K562 (cell line): ENCODE measurements around the gene ATP5ME. TPM values are rescaled to one million over a fixed set of nuclear protein-coding genes. Genes with fewer than 3 reads are reported as not detected.

ENCODE experiments used
- ARNT ChIP-seq, 2 experiments: fragments of 450-650 bp; IDR thresholded peaks; 2 replicates each; pipeline ENCODE4 v1.6.1; 2016; ENCODE audit warnings: mild to moderate bottlenecking in 1 of 2
- ASH1L ChIP-seq: fragments of 450-650 bp; IDR thresholded peaks from 2 replicates; pipeline ENCODE4 v1.6.1; 2018; ENCODE audit warnings: borderline replicate concordance, mild to moderate bottlenecking, low read depth; ENCODE audit not compliant: partially characterized antibody
- CC2D1A ChIP-seq: fragments of 450-650 bp; IDR thresholded peaks from 2 replicates; pipeline ENCODE4 v1.6.1; 2017; ENCODE audit warnings: mild to moderate bottlenecking
- CREM ChIP-seq: IDR thresholded peaks from 2 replicates; pipeline ENCODE4 v1.6.1; 2014; ENCODE audit warnings: antibody characterized with exemption, low read depth
- EHMT2 ChIP-seq: fragments of 450-650 bp; IDR thresholded peaks from 2 replicates; pipeline ENCODE4 v1.6.1; 2018; ENCODE audit warnings: antibody characterized with exemption
- NCOA4 ChIP-seq: fragments of 450-650 bp; IDR thresholded peaks from 2 replicates; pipeline ENCODE4 v1.6.1; 2018; ENCODE audit warnings: mild to moderate bottlenecking; ENCODE audit not compliant: partially characterized antibody
- PHF20 ChIP-seq: fragments of 450-650 bp; IDR thresholded peaks from 2 replicates; pipeline ENCODE4 v1.6.1; 2018; ENCODE audit not compliant: partially characterized antibody
- POLR2G ChIP-seq: fragments of 200-400 bp; formaldehyde crosslinking; IDR thresholded peaks from 2 replicates; pipeline ENCODE4 v1.6.1; 2017; ENCODE audit warnings: low read depth, mild to moderate bottlenecking, antibody characterized with exemption, low read length, moderate library complexity
- SMARCA5 ChIP-seq: fragments of 450-650 bp; IDR thresholded peaks from 2 replicates; pipeline ENCODE4 v1.6.1; 2016
- TSC22D4 ChIP-seq: fragments of 450-650 bp; IDR thresholded peaks from 2 replicates; pipeline ENCODE4 v1.6.1; 2016; ENCODE audit warnings: missing genetic modification characterization, missing biosample characterization, control low read depth
- ZNF12 ChIP-seq: sonication (generic); formaldehyde crosslinking; IDR thresholded peaks from 2 replicates; pipeline ENCODE4 v1.4.0; 2020; ENCODE audit warnings: mild to moderate bottlenecking, missing genetic modification reagents
- polyA plus RNA-seq, 8 experiments: library from polyadenylated mRNA; depleted of rRNA in 4 of 8; stranded (reverse) in 5 of 8; unstranded in 3 of 8; fragments of >200 nt; fragmentation: Nextera tagmentation in 2 of 8; fragmentation: Illumina TruSeq in 1 of 8; extraction: Ambion mirVana in 2 of 8; extraction: Trizol in 1 of 8; gene quantifications; 2 replicates each; pipeline versions ENCODE4 v1.2.1 to v1.2.3, GENCODE V29; 2011 to 2014; ENCODE audit warnings: inconsistent platforms in 1 of 8, missing spikeins in 1 of 8
- total RNA-seq, 7 experiments: library from RNA; depleted of rRNA in 6 of 7; stranded (reverse); fragments of >200 nt in 6 of 7; fragmentation: Illumina TruSeq in 2 of 7; extraction: Trizol in 2 of 7; gene quantifications; 2 replicates each; pipeline versions ENCODE4 v1.2.1 to v1.2.3, GENCODE V29; 2011 to 2021; ENCODE audit warnings: low replicate concordance in 1 of 7
- TF ChIP-seq, protein P1 (sequence below): fragments of 150-350 bp; IDR thresholded peaks from 2 replicates; pipeline ENCODE4 v1.6.1; 2014; ENCODE audit warnings: low read depth, mild to moderate bottlenecking, low read length, borderline replicate concordance
- TF ChIP-seq, protein P2 (sequence below): IDR thresholded peaks from 3 replicates; pipeline ENCODE4 v1.6.1; 2011; ENCODE audit warnings: borderline replicate concordance, mild to moderate bottlenecking; ENCODE audit not compliant: insufficient read length, insufficient read depth
- TF ChIP-seq, protein P3 (sequence below): fragments of 450-650 bp; formaldehyde crosslinking; IDR thresholded peaks from 2 replicates; pipeline ENCODE4 v1.4.0; 2022; ENCODE audit warnings: missing genetic modification characterization
- TF ChIP-seq, protein P4 (sequence below): fragments of 450-650 bp; IDR thresholded peaks from 2 replicates; pipeline ENCODE4 v1.6.1; 2018; ENCODE audit warnings: mild to moderate bottlenecking, low read depth; ENCODE audit not compliant: partially characterized antibody
- TF ChIP-seq, protein P5 (sequence below): fragments of 450-650 bp; IDR thresholded peaks from 2 replicates; pipeline ENCODE4 v1.6.1; 2017; ENCODE audit warnings: antibody characterized with exemption

Gene ATP5ME
- total and polyA plus RNA-seq, 9 of the 15 experiments (the other 6 are each of a cell fraction or from before 2014, with no cell fraction given) = 509 to 2,480 (median 887) TPM

DNA sequence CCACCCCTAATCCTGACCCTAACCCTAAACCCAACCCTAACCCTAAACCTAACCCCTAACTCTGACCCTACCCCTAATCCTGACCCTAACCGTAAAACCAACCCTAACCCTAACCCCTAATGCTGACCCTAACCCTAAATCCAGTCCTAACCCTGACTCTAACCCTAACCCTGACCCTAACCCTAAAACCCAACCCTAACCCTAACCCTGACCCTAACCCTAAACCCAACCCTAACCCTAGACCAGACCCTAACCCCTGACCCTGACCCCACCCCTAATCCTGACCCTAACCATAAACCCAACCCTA lies 30.8 kb upstream of the ATP5ME start (continued):
- TF ChIP-seq, protein P1, sequence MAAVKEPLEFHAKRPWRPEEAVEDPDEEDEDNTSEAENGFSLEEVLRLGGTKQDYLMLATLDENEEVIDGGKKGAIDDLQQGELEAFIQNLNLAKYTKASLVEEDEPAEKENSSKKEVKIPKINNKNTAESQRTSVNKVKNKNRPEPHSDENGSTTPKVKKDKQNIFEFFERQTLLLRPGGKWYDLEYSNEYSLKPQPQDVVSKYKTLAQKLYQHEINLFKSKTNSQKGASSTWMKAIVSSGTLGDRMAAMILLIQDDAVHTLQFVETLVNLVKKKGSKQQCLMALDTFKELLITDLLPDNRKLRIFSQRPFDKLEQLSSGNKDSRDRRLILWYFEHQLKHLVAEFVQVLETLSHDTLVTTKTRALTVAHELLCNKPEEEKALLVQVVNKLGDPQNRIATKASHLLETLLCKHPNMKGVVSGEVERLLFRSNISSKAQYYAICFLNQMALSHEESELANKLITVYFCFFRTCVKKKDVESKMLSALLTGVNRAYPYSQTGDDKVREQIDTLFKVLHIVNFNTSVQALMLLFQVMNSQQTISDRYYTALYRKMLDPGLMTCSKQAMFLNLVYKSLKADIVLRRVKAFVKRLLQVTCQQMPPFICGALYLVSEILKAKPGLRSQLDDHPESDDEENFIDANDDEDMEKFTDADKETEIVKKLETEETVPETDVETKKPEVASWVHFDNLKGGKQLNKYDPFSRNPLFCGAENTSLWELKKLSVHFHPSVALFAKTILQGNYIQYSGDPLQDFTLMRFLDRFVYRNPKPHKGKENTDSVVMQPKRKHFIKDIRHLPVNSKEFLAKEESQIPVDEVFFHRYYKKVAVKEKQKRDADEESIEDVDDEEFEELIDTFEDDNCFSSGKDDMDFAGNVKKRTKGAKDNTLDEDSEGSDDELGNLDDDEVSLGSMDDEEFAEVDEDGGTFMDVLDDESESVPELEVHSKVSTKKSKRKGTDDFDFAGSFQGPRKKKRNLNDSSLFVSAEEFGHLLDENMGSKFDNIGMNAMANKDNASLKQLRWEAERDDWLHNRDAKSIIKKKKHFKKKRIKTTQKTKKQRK = no peak
- TF ChIP-seq, protein P2, sequence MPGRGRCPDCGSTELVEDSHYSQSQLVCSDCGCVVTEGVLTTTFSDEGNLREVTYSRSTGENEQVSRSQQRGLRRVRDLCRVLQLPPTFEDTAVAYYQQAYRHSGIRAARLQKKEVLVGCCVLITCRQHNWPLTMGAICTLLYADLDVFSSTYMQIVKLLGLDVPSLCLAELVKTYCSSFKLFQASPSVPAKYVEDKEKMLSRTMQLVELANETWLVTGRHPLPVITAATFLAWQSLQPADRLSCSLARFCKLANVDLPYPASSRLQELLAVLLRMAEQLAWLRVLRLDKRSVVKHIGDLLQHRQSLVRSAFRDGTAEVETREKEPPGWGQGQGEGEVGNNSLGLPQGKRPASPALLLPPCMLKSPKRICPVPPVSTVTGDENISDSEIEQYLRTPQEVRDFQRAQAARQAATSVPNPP = no peak
- TF ChIP-seq SMARCA5 (peak; percentile 52; the same call in 1 of the 2 replicates), CREM (0 out of 2 replicates have a peak, but pooled peaks have one; percentile 0), EHMT2 (peak; percentile 47; the same call in 1 of the 2 replicates), ZNF12 (CRISPR knock-in tag) (no peak), ASH1L (peak; percentile 30), POLR2G (no peak), NCOA4 (peak; percentile 52), TSC22D4 (tag) (peak; percentile 33; the same call in 1 of the 2 replicates), ARNT (IDR thresholded peaks at IDR 0.05) (peak; percentile 45 to 48; a peak in 1 of 4 replicates), CC2D1A (0 out of 2 replicates have a peak, but pooled peaks have one; percentile 58), PHF20 (peak; percentile 15)
- TF ChIP-seq, protein P3, sequence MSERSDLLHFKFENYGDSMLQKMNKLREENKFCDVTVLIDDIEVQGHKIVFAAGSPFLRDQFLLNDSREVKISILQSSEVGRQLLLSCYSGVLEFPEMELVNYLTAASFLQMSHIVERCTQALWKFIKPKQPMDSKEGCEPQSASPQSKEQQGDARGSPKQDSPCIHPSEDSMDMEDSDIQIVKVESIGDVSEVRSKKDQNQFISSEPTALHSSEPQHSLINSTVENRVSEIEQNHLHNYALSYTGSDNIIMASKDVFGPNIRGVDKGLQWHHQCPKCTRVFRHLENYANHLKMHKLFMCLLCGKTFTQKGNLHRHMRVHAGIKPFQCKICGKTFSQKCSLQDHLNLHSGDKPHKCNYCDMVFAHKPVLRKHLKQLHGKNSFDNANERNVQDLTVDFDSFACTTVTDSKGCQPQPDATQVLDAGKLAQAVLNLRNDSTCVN (CRISPR knock-in tag) = peak; percentile 94; the same call in 1 of the 2 replicates
- TF ChIP-seq, protein P4, sequence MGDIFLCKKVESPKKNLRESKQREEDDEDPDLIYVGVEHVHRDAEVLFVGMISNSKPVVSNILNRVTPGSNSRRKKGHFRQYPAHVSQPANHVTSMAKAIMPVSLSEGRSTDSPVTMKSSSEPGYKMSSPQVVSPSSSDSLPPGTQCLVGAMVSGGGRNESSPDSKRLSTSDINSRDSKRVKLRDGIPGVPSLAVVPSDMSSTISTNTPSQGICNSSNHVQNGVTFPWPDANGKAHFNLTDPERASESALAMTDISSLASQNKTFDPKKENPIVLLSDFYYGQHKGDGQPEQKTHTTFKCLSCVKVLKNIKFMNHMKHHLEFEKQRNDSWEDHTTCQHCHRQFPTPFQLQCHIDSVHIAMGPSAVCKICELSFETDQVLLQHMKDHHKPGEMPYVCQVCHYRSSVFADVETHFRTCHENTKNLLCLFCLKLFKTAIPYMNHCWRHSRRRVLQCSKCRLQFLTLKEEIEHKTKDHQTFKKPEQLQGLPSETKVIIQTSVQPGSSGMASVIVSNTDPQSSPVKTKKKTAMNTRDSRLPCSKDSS = peak; percentile 42
- TF ChIP-seq, protein P5, sequence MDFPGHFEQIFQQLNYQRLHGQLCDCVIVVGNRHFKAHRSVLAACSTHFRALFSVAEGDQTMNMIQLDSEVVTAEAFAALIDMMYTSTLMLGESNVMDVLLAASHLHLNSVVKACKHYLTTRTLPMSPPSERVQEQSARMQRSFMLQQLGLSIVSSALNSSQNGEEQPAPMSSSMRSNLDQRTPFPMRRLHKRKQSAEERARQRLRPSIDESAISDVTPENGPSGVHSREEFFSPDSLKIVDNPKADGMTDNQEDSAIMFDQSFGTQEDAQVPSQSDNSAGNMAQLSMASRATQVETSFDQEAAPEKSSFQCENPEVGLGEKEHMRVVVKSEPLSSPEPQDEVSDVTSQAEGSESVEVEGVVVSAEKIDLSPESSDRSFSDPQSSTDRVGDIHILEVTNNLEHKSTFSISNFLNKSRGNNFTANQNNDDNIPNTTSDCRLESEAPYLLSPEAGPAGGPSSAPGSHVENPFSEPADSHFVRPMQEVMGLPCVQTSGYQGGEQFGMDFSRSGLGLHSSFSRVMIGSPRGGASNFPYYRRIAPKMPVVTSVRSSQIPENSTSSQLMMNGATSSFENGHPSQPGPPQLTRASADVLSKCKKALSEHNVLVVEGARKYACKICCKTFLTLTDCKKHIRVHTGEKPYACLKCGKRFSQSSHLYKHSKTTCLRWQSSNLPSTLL = 0 out of 2 replicates have a peak, but pooled peaks have one; percentile 57
